Measurements from ENCODE around the gene TTC23.

The TTC23 gene

DNA sequence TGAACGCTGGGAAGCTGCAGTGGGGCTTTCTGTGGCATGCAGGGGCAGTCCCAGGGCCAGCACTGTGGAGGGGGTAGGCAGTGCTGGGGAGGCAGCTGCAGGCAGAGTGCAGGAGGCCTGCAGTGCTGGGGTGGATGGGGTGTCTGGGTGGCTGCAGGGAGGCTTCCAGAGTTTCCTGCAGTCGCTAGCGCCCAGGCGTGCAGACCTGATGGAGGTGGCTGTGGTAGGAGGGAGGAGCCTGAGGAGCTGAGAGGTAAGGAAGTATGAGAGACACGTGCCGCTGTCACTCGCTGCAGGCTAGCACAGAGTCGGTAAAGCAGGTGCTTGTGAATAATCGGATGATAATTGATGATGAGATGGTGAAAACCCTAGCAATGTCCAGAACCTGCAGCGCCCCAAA, 128.2 kb downstream of the TTC23 start:
- Histone ChIP-seq H2BK5ac (ENCODE audit: low read depth, low read length, poor library complexity, severe bottlenecking) (no peak overlapping the region), H3K9me3 (ENCODE audit: control insufficient read depth, low read length) (no peaks in the 10 kb centered on the region), H3K9ac (ENCODE audit: low read length) (no peak overlapping the region), H4K91ac (ENCODE audit: low read length) (peak overlapping the region; percentile 4), H2BK15ac (ENCODE audit: low read depth, poor library complexity, severe bottlenecking) (no peak overlapping the region), H3K4me1 (ENCODE audit: control insufficient read depth, insufficient read depth, low read depth, low read length) (peaks cover 38% of the 10 kb centered on the region), H3K27ac (ENCODE audit: low read length, poor library complexity, severe bottlenecking) (no peak overlapping the region), H2BK120ac (ENCODE audit: low read depth, low read length) (no peak overlapping the region), H2AK5ac (ENCODE audit: low read length, severe bottlenecking) (peak overlapping the region; percentile 20), H3K4me2 (ENCODE audit: low read length, poor library complexity, severe bottlenecking) (no peak overlapping the region), H3K79me1 (replicated peaks; ENCODE audit: low read length, poor library complexity, severe bottlenecking) (peaks cover under 1% of the 10 kb centered on the region), H3K18ac (ENCODE audit: low read depth in 1 of 2, low read length in 2 of 2) (peak overlapping the region in 1 of 2 experiments; percentile 35), H3K27me3 (ENCODE audit: control insufficient read depth in 1 of 2, insufficient read depth in 1 of 2, low read length in 2 of 2) (no peaks in the 10 kb centered on the region), H3K36me3 (ENCODE audit: control insufficient read depth in 1 of 2, insufficient read depth in 2 of 2, low read depth in 1 of 2, low read length in 2 of 2) (peaks cover 0 to 12% of the 10 kb centered on the region in 2 experiments), H3K4ac (ENCODE audit: low read depth in 1 of 2, low read length in 2 of 2) (peak overlapping the region in 1 of 2 experiments; percentile 54), H2BK12ac (ENCODE audit: low read length in 2 of 2) (peak overlapping the region in 1 of 2 experiments; percentile 56), H3K4me3 (ENCODE audit: insufficient read depth in 1 of 2, low read depth in 1 of 2, low read length in 2 of 2) (no peak overlapping the region), H3K23ac (ENCODE audit: low read length in 2 of 2) (no peak overlapping the region), H4K8ac (ENCODE audit: low read length) (no peak overlapping the region), H3K14ac (ENCODE audit: low read length in 2 of 2) (peak overlapping the region in 1 of 2 experiments; percentile 79), H2AFZ (ENCODE audit: low read depth, low read length) (no peak overlapping the region)
- WGBS = 89% methylated on average over 10 of the region's 10 CpGs
- DNase-seq = no peak

DNA sequence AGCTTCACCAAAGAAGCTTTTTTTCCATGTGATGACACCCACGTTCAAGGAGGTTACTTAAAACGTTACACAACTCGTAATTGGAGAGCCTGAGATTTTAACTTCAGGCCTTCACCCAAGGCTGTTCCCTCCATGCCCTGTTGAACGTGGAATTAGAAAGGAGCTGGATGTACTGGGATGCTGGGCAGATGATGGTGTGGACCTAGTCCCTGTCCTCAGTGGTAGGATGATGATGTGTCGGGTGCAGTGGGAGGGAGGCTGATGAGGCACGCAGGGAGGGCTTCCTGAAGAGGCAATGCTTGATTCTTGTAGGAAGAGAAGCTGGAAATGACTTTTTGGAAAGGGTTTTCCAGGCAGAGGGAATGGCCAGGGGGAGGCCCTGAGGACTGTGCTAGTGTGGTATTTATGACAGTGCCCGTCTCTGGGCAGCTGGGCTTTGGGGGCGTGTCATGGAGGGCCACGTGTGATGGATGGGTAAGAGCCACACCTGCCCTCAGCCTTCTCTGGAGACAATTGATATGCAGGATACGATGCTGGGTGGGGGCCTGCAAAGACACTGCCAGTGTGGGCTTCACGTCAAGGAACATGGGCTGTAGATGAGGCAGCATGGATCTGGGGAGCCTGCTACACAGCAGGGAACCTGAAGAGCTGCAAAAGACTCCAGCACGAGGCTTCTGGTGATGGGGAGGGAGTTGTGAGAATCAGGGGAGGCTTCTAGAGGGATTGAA, 129.2 kb downstream of the TTC23 start:
- Histone ChIP-seq H2AFZ (ENCODE audit: low read depth, low read length) (no peak overlapping the region), H2BK12ac (ENCODE audit: low read length in 2 of 2) (peak overlapping the region in 1 of 2 experiments; percentile 21), H3K9ac (ENCODE audit: low read length) (no peak overlapping the region), H3K4me1 (ENCODE audit: control insufficient read depth, insufficient read depth, low read depth, low read length) (peaks cover 28% of the 10 kb centered on the region), H3K14ac (ENCODE audit: low read length in 2 of 2) (no peak overlapping the region), H3K18ac (ENCODE audit: low read depth in 1 of 2, low read length in 2 of 2) (peak overlapping the region in 1 of 2 experiments; percentile 3), H3K4ac (ENCODE audit: low read depth in 1 of 2, low read length in 2 of 2) (no peak overlapping the region), H2BK15ac (ENCODE audit: low read depth, poor library complexity, severe bottlenecking) (no peak overlapping the region), H3K36me3 (ENCODE audit: control insufficient read depth in 1 of 2, insufficient read depth in 2 of 2, low read depth in 1 of 2, low read length in 2 of 2) (peaks cover 0 to 15% of the 10 kb centered on the region in 2 experiments), H3K79me1 (replicated peaks; ENCODE audit: low read length, poor library complexity, severe bottlenecking) (no peaks in the 10 kb centered on the region), H3K23ac (ENCODE audit: low read length in 2 of 2) (no peak overlapping the region), H2BK120ac (ENCODE audit: low read depth, low read length) (no peak overlapping the region), H2BK5ac (ENCODE audit: low read depth, low read length, poor library complexity, severe bottlenecking) (no peak overlapping the region), H3K4me3 (ENCODE audit: insufficient read depth in 1 of 2, low read depth in 1 of 2, low read length in 2 of 2) (no peak overlapping the region), H3K27me3 (ENCODE audit: control insufficient read depth in 1 of 2, insufficient read depth in 1 of 2, low read length in 2 of 2) (no peaks in the 10 kb centered on the region), H4K91ac (ENCODE audit: low read length) (no peak overlapping the region), H3K9me3 (ENCODE audit: control insufficient read depth, low read length) (no peaks in the 10 kb centered on the region), H3K27ac (ENCODE audit: low read length, poor library complexity, severe bottlenecking) (no peak overlapping the region), H3K4me2 (ENCODE audit: low read length, poor library complexity, severe bottlenecking) (no peak overlapping the region), H4K8ac (ENCODE audit: low read length) (no peak overlapping the region), H2AK5ac (ENCODE audit: low read length, severe bottlenecking) (no peak overlapping the region)
- DNase-seq = no peak
- WGBS = 92% methylated on average over 12 of the region's 12 CpGs

DNA sequence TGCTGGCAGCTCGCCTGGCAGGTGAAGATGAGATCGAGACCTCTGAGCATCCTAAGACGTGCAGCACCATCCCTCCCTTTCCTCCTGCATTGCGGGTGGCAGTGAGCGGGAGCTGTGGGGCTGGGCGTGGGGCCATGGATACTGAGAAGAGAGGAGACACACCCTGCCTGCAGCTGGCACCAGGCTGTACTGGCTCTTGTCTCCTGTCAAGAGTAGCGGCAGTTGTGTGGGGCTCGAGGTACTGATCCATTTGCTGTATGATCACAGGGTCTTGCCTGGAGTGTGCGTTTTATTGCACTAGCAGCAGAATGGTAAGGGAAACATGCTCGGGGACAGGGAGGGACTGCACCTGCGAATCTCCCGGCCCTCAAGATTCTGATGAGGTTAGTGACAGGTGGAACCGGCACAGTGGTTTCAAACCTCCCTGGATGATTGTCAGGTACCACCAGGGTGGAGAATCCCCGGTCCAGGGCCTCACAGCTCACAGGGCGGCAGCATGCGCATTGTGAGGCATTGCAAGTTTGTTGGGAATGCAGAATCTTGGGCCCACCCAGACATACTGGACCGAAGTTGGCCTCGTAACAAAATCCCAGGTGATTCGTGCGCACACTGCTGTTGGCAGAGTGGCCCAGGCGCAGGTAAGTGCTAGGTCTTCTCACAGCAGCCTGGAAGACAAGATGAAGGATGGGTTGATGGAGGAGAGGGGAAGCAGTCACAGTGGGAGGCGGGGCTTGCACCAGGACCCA, 130.4 kb downstream of the TTC23 start:
- Histone ChIP-seq H2BK15ac (ENCODE audit: low read depth, poor library complexity, severe bottlenecking) (no peak overlapping the region), H2AFZ (ENCODE audit: low read depth, low read length) (no peak overlapping the region), H4K91ac (ENCODE audit: low read length) (no peak overlapping the region), H2BK5ac (ENCODE audit: low read depth, low read length, poor library complexity, severe bottlenecking) (no peak overlapping the region), H3K23ac (ENCODE audit: low read length in 2 of 2) (no peak overlapping the region), H3K27ac (ENCODE audit: low read length, poor library complexity, severe bottlenecking) (no peak overlapping the region), H3K9ac (ENCODE audit: low read length) (no peak overlapping the region), H3K27me3 (ENCODE audit: control insufficient read depth in 1 of 2, insufficient read depth in 1 of 2, low read length in 2 of 2) (no peaks in the 10 kb centered on the region), H3K4ac (ENCODE audit: low read depth in 1 of 2, low read length in 2 of 2) (no peak overlapping the region), H4K8ac (ENCODE audit: low read length) (no peak overlapping the region), H2BK12ac (ENCODE audit: low read length in 2 of 2) (peak overlapping the region in 1 of 2 experiments; percentile 10), H3K4me2 (ENCODE audit: low read length, poor library complexity, severe bottlenecking) (no peak overlapping the region), H2AK5ac (ENCODE audit: low read length, severe bottlenecking) (no peak overlapping the region), H3K79me1 (replicated peaks; ENCODE audit: low read length, poor library complexity, severe bottlenecking) (no peaks in the 10 kb centered on the region), H3K4me3 (ENCODE audit: insufficient read depth in 1 of 2, low read depth in 1 of 2, low read length in 2 of 2) (no peak overlapping the region), H3K4me1 (ENCODE audit: control insufficient read depth, insufficient read depth, low read depth, low read length) (peaks cover 17% of the 10 kb centered on the region), H3K14ac (ENCODE audit: low read length in 2 of 2) (no peak overlapping the region), H2BK120ac (ENCODE audit: low read depth, low read length) (no peak overlapping the region), H3K36me3 (ENCODE audit: control insufficient read depth in 1 of 2, insufficient read depth in 2 of 2, low read depth in 1 of 2, low read length in 2 of 2) (peaks cover 0 to 17% of the 10 kb centered on the region in 2 experiments), H3K18ac (ENCODE audit: low read depth in 1 of 2, low read length in 2 of 2) (no peak overlapping the region), H3K9me3 (ENCODE audit: control insufficient read depth, low read length) (no peaks in the 10 kb centered on the region)
- 96% methylated on average over 22 of the region's 22 CpGs for WGBS
- no peak for DNase-seq

DNA sequence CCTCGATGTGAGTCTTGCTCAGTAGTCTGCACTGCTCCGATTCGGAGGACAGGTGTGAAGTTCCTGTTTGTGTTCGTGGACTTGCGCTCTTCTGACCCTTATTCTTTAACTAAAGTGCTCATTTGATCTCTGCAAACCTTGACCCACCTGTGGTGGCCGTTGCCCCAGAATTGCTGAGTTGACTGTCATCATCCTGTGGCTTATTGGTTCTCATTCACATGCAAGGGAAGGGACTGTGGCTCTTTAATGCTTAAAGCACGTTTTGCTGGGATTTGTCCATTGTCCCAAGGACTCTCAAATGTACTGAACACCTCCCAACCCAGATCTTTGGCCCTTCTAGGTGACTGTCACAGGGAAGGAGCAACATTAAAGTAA, 131.1 kb downstream of the TTC23 start:
- H2BK5ac ChIP-seq (ENCODE audit: low read depth, low read length, poor library complexity, severe bottlenecking) = no peak overlapping the region
- no peak for DNase-seq
- H3K79me1 ChIP-seq (replicated peaks; ENCODE audit: low read length, poor library complexity, severe bottlenecking) = no peaks in the 10 kb centered on the region
- no peak overlapping the region for H4K91ac ChIP-seq (ENCODE audit: low read length)
- 93% methylated on average over 7 of the region's 7 CpGs for WGBS
- no peak overlapping the region for H4K8ac ChIP-seq (ENCODE audit: low read length)
- H3K36me3 ChIP-seq (ENCODE audit: control insufficient read depth in 1 of 2, insufficient read depth in 2 of 2, low read depth in 1 of 2, low read length in 2 of 2) = peaks cover 0 to 21% of the 10 kb centered on the region in 2 experiments
- H3K4me1 ChIP-seq (ENCODE audit: control insufficient read depth, insufficient read depth, low read depth, low read length) = peaks cover 12% of the 10 kb centered on the region
- no peak overlapping the region for H3K4me3 ChIP-seq (ENCODE audit: insufficient read depth in 1 of 2, low read depth in 1 of 2, low read length in 2 of 2)
- H3K18ac ChIP-seq (ENCODE audit: low read depth in 1 of 2, low read length in 2 of 2) = no peak overlapping the region
- no peak overlapping the region for H2AK5ac ChIP-seq (ENCODE audit: low read length, severe bottlenecking)
- no peak overlapping the region for H2BK120ac ChIP-seq (ENCODE audit: low read depth, low read length)
- H3K23ac ChIP-seq (ENCODE audit: low read length in 2 of 2) = no peak overlapping the region
- no peak overlapping the region for H2BK12ac ChIP-seq (ENCODE audit: low read length in 2 of 2)
- no peak overlapping the region for H2BK15ac ChIP-seq (ENCODE audit: low read depth, poor library complexity, severe bottlenecking)
- no peak overlapping the region for H3K4ac ChIP-seq (ENCODE audit: low read depth in 1 of 2, low read length in 2 of 2)
- no peak overlapping the region for H3K14ac ChIP-seq (ENCODE audit: low read length in 2 of 2)
- no peaks in the 10 kb centered on the region for H3K27me3 ChIP-seq (ENCODE audit: control insufficient read depth in 1 of 2, insufficient read depth in 1 of 2, low read length in 2 of 2)
- no peaks in the 10 kb centered on the region for H3K9me3 ChIP-seq (ENCODE audit: control insufficient read depth, low read length)
- H3K4me2 ChIP-seq (ENCODE audit: low read length, poor library complexity, severe bottlenecking) = no peak overlapping the region
- no peak overlapping the region for H3K27ac ChIP-seq (ENCODE audit: low read length, poor library complexity, severe bottlenecking)
- no peak overlapping the region for H3K9ac ChIP-seq (ENCODE audit: low read length)
- H2AFZ ChIP-seq (ENCODE audit: low read depth, low read length) = no peak overlapping the region
